Measurements from ENCODE around the gene RHCG. TPM values are rescaled to one million over a fixed set of nuclear protein-coding genes. Genes with fewer than 3 reads are reported as not detected.
"Not testable (repeated sequence)": the region's sequence is repeated elsewhere in the genome, so short reads cannot be mapped to it uniquely, and the experiment has no call there.

Gene RHCG
- total RNA-seq, 1 donor from 2014 or later, result not detected

DNA sequence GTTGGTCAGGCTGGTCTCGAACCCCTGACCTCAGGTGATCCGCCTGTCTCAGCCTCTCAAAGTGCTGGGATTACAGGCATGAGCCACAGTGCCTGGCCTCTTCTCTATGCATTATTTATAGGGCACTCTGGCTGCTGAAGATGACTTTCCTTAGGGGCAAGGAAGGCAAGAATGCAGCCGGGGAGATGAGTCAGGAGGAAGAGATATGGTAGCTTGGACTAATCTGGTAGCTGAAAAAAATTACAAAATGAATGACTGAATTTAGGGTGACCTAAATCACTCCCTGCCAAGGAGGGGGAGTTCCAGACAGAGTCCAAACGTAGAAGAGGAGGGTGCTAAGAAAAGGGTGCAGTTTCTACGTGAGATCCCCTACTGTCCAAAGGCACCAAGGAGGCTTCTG lies 14.2 kb downstream of the RHCG start:
- no peak overlapping the region for H3K27ac Mint-ChIP-seq
- H3K27me3 Mint-ChIP-seq (ENCODE audit: insufficient read depth), result peaks cover 16% of the 10 kb centered on the region
- no peak overlapping the region for H3K4me3 Mint-ChIP-seq
- intact Hi-C loops (cut with micrococcal nuclease), result no loop called here
- no peaks in the 10 kb centered on the region for H3K9me3 Mint-ChIP-seq
- no peaks in the 10 kb centered on the region for H3K36me3 Mint-ChIP-seq (ENCODE audit: low read depth)
- H3K4me1 Mint-ChIP-seq (ENCODE audit: low read depth), result no peaks in the 10 kb centered on the region
- DNase-seq (ENCODE audit: low spot score), result no peak

DNA sequence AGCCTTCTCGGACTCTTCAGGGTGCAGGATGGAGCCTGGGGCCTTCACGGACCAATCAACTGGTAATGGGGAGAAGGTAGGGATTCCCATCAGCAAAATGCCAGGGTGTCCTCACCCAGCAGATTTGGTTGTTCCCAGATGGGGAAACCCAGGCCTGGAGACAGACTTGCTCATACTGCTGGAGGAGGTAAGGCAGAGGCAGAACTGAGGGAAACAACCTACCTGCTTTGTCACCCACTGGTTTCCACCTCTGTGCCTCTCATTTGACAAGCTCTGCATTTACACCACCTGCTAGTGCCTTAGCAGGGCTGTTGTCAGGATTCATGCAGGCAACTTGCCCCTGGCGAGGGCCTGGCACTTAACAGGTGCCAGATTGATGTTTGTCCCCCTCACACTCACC lies 15.9 kb downstream of the RHCG start:
- H3K27ac Mint-ChIP-seq, result no peak overlapping the region
- H3K36me3 Mint-ChIP-seq (ENCODE audit: low read depth), result no peaks in the 10 kb centered on the region
- no peak overlapping the region for H3K4me3 Mint-ChIP-seq
- no peaks in the 10 kb centered on the region for H3K4me1 Mint-ChIP-seq (ENCODE audit: low read depth)
- peaks cover 11% of the 10 kb centered on the region for H3K27me3 Mint-ChIP-seq (ENCODE audit: insufficient read depth)
- no peak for DNase-seq (ENCODE audit: low spot score)
- intact Hi-C loops (cut with micrococcal nuclease), result no loop called here
- no peaks in the 10 kb centered on the region for H3K9me3 Mint-ChIP-seq

DNA sequence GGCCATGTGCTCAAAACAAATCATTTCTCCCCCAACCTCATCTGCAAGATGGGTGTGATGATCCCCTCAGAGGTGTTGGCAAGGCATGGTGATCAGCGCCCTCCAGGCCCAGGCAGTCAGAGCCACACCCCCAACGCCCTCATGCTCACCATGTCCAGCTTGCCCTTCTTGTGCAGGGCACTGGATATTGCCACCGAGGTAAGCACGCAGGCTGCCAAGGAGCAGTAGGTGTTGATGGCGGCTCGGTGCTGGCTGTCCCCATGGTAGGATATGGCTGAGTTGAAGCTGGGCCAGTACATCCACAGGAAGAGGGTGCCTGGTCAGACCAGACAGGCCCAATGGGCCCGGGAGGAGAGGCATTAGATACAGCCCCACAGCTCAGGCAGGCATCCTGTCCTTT lies 17.2 kb downstream of the RHCG start:
- H3K27me3 Mint-ChIP-seq (ENCODE audit: insufficient read depth), result peaks cover 4% of the 10 kb centered on the region
- no peaks in the 10 kb centered on the region for H3K36me3 Mint-ChIP-seq (ENCODE audit: low read depth)
- DNase-seq (ENCODE audit: low spot score), result no peak
- H3K9me3 Mint-ChIP-seq, result no peaks in the 10 kb centered on the region
- no peak overlapping the region for H3K4me3 Mint-ChIP-seq
- no peaks in the 10 kb centered on the region for H3K4me1 Mint-ChIP-seq (ENCODE audit: low read depth)
- H3K27ac Mint-ChIP-seq, result no peak overlapping the region
- intact Hi-C loops (cut with micrococcal nuclease), result no loop called here

DNA sequence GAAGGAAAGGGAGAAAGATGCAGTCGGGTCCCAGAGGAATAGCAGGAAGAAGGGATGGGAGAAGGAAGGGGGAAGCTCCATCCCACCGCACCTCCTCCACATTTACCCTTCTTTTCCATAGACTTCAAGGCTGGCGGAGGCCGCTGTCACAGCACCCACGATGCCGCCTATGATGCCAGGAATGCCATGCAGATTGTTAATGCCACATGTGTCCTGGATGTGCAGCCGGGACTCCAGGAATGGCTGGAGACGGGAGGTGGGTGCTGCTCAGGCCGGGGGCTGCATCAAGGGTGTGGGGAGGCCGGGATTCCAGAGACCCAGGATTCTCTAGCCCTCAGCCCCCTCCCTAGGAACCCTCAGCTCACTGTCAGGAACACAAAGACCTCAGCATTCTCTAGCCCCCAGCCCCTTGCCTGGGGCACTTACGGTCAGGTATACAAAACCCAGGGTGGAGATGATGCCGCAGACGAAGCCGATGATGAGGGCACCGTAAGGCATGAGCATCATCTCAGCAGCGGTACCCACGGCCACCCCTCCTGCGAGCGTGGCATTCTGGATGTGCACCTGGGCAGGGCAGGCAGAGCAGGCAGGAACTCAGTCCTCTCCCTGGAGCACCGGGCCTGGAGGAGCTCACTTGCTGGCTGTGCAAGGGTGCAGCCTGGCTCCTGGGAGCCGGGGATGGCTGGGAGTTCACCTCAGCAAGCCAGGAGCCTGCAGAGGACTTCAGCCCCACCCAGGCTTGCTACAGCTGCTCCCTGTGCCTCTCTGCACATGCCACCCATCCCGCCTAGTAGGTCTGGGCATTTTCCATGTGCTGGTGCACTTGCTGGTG lies 18.8 kb downstream of the RHCG start:
- no peaks in the 10 kb centered on the region for H3K36me3 Mint-ChIP-seq (ENCODE audit: low read depth)

DNA sequence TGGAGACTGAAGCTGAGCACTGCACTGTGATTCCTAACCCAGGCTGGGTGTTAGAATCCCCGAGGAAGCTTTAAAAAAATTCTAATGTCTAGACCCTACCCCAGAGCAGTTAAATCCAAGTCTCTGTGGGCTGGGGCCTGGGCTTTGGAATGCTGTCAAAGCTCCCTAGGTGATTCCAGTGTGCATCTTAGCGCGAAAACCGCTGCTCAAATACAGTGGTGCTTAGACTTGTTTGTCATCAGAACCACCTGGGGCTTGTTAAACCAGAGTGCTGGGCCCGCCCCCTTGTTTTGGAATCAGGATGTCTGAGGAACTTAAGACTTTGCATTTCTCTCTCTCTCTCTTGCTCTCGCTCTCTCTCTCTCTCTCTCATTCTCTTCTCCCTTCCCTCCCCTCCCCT lies 20.7 kb downstream of the RHCG start:
- H3K27me3 Mint-ChIP-seq (ENCODE audit: insufficient read depth), result peaks cover 12% of the 10 kb centered on the region
- no peak overlapping the region for H3K4me3 Mint-ChIP-seq

More for the DNA sequence above, 18.8 kb downstream of the RHCG start:
- intact Hi-C loops (cut with micrococcal nuclease), result no loop called here
- peaks cover 6% of the 10 kb centered on the region for H3K27me3 Mint-ChIP-seq (ENCODE audit: insufficient read depth)
- no peak for DNase-seq (ENCODE audit: low spot score)
- H3K4me3 Mint-ChIP-seq, result no peak overlapping the region
- H3K4me1 Mint-ChIP-seq (ENCODE audit: low read depth), result no peaks in the 10 kb centered on the region
- H3K27ac Mint-ChIP-seq, result no peak overlapping the region
- H3K9me3 Mint-ChIP-seq, result no peaks in the 10 kb centered on the region

DNA sequence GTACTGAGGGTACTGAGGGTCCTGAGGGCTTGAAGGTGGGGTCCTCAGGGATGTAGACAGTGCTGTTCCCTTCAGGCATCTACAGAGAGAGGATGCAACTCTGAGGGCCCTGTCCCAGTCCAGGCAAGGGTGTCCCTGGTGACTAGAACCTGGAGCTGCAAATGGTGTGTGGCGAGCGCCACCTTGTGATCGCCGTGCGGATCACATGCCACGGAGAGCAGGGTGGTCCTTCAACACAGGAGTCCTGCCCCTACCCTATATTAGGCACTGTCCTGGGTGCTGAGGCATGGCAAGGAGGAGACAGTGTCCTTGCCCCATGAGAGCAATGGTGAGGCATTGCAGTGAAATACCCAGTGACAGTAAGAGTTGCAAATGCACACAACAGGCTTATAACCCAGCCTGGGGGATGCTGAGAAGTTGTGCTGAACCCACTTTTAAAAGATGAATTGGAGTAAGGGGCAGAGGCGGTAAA lies 23.6 kb downstream of the RHCG start:
- intact Hi-C loops (cut with micrococcal nuclease), result loop anchor here (1.0 to 2.0 kb wide), 3 partner anchors 31 to 115 kb away; no protein-coding TSS in a partner anchor
- no peaks in the 10 kb centered on the region for H3K36me3 Mint-ChIP-seq (ENCODE audit: low read depth)
- no peaks in the 10 kb centered on the region for H3K9me3 Mint-ChIP-seq
- DNase-seq (ENCODE audit: low spot score), result peak; percentile 33
- H3K27me3 Mint-ChIP-seq (ENCODE audit: insufficient read depth), result peaks cover 24% of the 10 kb centered on the region
- no peak overlapping the region for H3K4me3 Mint-ChIP-seq
- no peaks in the 10 kb centered on the region for H3K4me1 Mint-ChIP-seq (ENCODE audit: low read depth)
- no peak overlapping the region for H3K27ac Mint-ChIP-seq

More for the DNA sequence above, 20.7 kb downstream of the RHCG start:
- no peaks in the 10 kb centered on the region for H3K36me3 Mint-ChIP-seq (ENCODE audit: low read depth)
- no peaks in the 10 kb centered on the region for H3K9me3 Mint-ChIP-seq
- intact Hi-C loops (cut with micrococcal nuclease), result no loop called here
- H3K27ac Mint-ChIP-seq, result no peak overlapping the region
- DNase-seq (ENCODE audit: low spot score), result no peak
- H3K4me1 Mint-ChIP-seq (ENCODE audit: low read depth), result no peaks in the 10 kb centered on the region

DNA sequence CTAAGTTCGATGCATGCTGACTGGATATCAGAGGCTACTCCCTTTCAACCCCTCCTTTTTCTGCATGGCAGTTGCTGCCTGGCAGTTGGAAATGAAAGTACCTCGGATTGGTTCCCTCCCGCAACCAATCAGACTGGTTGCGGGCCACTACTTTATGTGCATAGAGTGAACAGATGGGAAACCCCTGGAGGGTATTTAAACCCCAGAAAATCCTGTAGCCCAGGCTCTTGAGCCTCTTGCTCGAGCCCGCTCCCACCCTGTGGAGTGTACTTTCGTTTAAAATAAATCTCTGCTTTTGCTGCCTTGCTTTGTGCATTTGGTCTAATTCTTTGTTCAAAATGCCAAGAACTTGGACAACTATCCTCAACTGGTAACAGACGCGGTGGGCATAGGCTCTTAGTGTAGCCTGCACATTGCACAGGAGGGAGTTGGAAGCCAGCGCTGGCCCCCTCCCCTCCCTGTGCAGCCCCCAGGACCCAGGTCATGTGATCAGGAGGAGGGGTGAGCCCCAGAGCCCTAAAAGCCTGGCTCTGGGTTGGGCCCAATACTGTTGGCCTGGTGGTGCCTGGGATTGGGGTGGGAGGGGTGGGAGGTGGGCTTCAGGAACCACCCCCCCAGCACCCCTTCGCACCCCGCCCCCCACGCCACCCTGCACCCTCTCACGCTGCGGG lies 26.8 kb downstream of the RHCG start:
- no peaks in the 10 kb centered on the region for H3K36me3 Mint-ChIP-seq (ENCODE audit: low read depth)
- H3K4me1 Mint-ChIP-seq (ENCODE audit: low read depth), result no peaks in the 10 kb centered on the region
- no peak overlapping the region for H3K27ac Mint-ChIP-seq
- H3K27me3 Mint-ChIP-seq (ENCODE audit: insufficient read depth), result peaks cover 30% of the 10 kb centered on the region
- DNase-seq (ENCODE audit: low spot score), result no peak
- no peaks in the 10 kb centered on the region for H3K9me3 Mint-ChIP-seq
- H3K4me3 Mint-ChIP-seq, result no peak overlapping the region
- intact Hi-C loops (cut with micrococcal nuclease), result no loop called here

DNA sequence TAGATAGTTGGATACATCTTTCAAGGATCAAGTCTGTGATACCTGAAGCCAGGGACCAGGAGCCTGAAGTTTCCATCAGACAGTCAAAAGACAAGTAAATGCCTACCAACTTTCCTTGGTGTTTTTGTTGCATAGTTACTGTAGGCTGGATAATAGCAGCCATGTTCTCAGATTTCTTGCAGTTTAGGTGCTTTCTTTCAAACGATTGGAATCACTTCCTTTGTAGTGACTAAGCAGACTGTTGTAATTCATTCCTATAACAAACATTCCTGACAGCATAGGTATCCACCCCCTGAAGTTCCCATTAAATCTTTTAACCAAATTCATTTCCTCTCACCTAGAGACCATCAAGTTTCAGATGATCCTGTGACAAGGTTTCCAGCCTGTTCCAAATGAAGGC lies 27.6 kb downstream of the RHCG start:
- H3K4me1 Mint-ChIP-seq (ENCODE audit: low read depth); H3K4me3 Mint-ChIP-seq; H3K9me3 Mint-ChIP-seq; H3K27ac Mint-ChIP-seq; H3K36me3 Mint-ChIP-seq (ENCODE audit: low read depth); DNase-seq (ENCODE audit: low spot score); intact Hi-C loops (cut with micrococcal nuclease): not testable (repeated sequence)
- peaks cover 33% of the 10 kb centered on the region for H3K27me3 Mint-ChIP-seq (ENCODE audit: insufficient read depth)

DNA sequence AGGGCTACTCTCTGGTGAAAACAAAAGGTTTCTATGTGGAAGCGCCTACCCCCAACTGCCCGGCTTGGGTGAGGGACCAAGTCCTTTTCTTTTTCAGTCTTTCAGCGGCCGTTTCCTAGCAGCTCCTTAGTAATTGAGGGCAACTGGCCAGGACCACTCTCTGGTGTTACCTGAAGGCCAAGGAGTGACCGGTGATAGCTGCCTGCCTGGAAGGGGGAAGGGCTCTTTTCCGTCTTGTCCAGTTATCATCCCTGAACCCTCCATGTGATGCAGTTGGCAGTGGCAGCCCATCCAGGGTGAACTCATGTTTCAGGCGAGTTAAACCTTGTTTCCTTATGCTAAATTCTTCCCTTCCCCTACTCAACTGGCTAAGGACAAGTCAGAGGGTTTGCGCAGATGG lies 33.3 kb downstream of the RHCG start:
- intact Hi-C loops (cut with micrococcal nuclease), result no loop called here
- H3K27ac Mint-ChIP-seq, result no peak overlapping the region
- no peaks in the 10 kb centered on the region for H3K9me3 Mint-ChIP-seq
- no peaks in the 10 kb centered on the region for H3K4me1 Mint-ChIP-seq (ENCODE audit: low read depth)
- no peak for DNase-seq (ENCODE audit: low spot score)
- no peak overlapping the region for H3K4me3 Mint-ChIP-seq
- H3K36me3 Mint-ChIP-seq (ENCODE audit: low read depth), result no peaks in the 10 kb centered on the region
- H3K27me3 Mint-ChIP-seq (ENCODE audit: insufficient read depth), result peaks cover 16% of the 10 kb centered on the region

DNA sequence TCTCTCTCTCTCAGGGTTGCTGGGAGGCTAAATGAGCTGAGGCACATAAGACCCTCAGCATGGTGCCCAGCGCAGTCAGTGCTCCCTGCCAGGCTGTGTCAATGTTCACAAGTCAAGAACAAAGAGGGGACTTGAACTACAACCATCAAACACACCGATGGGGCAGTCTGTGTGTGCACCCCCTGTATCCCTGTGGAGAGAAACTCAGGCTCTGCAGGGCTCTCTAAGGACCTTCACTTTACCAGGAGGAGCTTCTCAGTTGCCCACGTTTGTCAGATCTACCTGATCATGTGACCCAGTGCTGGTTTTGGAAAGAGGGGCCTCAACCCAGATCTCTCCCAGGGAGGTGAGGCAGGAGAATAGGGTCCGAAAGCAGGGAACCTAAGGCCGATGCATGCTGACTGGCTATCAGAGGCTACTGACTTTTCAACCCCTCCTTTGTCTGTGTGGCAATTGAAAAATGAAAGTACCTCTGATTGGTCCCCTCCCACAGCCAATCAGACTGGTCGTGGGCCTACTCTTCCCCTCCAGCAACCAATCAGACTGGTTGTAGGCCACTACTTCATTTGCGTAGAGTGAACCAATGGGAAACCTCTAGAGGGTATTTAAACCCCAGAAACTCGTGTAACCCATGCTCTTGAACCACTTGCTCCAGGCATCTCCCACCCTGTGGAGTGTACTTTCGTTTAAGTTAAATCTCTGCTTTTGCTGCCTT lies 34.0 kb downstream of the RHCG start:
- no peaks in the 10 kb centered on the region for H3K4me1 Mint-ChIP-seq (ENCODE audit: low read depth)
- H3K4me3 Mint-ChIP-seq, result no peak overlapping the region
- H3K36me3 Mint-ChIP-seq (ENCODE audit: low read depth), result no peaks in the 10 kb centered on the region
- no peaks in the 10 kb centered on the region for H3K9me3 Mint-ChIP-seq
- peaks cover 16% of the 10 kb centered on the region for H3K27me3 Mint-ChIP-seq (ENCODE audit: insufficient read depth)
- H3K27ac Mint-ChIP-seq, result no peak overlapping the region
- no peak for DNase-seq (ENCODE audit: low spot score)
- intact Hi-C loops (cut with micrococcal nuclease), result no loop called here

DNA sequence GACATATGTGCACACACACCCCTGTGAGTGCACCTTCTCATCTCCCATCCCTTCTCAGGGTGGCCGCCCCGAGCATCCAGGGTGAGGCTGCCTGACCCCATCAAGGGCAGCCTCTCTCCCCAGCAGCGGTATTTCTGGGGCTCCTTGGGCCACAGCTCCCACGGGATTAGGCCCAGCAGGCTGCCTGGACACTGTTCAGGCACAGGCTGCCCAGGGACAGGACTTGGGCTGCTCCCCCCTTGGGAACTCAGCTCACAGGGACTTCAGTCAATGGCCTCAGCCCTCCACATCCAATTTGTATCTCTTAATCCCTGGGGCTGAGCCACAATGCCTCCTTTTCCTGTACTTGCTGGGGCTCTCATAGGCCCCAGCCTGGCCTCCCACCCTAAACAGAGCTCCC lies 35.0 kb downstream of the RHCG start:
- no peaks in the 10 kb centered on the region for H3K4me1 Mint-ChIP-seq (ENCODE audit: low read depth)
- H3K27ac Mint-ChIP-seq, result no peak overlapping the region
- H3K4me3 Mint-ChIP-seq, result no peak overlapping the region
- DNase-seq (ENCODE audit: low spot score), result no peak
- H3K9me3 Mint-ChIP-seq, result no peaks in the 10 kb centered on the region
- peaks cover 15% of the 10 kb centered on the region for H3K27me3 Mint-ChIP-seq (ENCODE audit: insufficient read depth)
- H3K36me3 Mint-ChIP-seq (ENCODE audit: low read depth), result no peaks in the 10 kb centered on the region
- intact Hi-C loops (cut with micrococcal nuclease), result no loop called here

DNA sequence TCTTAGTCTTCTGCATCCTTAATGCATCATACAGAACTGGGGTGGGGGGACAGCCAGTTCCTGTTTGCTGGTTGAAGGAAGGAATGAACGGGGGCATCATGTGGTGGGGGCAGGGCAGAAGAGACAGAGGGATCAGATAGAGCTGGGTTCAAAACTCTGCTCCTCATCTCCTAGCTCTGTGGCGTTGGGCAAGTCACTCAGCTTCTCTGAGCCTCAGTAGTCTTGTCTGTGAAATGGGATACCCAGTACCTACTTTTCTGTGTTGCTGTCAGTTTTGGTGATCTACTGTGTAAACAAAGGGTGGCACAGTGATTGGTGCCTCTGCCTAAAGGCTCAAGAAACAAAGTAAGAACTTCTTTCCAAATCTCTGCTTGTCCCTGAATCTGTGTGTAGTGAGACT lies 36.3 kb downstream of the RHCG start:
- H3K4me1 Mint-ChIP-seq (ENCODE audit: low read depth), result no peaks in the 10 kb centered on the region
- H3K9me3 Mint-ChIP-seq, result no peaks in the 10 kb centered on the region
- H3K4me3 Mint-ChIP-seq, result no peak overlapping the region
- H3K36me3 Mint-ChIP-seq (ENCODE audit: low read depth), result no peaks in the 10 kb centered on the region
- no peak overlapping the region for H3K27ac Mint-ChIP-seq
- no peak for DNase-seq (ENCODE audit: low spot score)
- intact Hi-C loops (cut with micrococcal nuclease), result no loop called here
- H3K27me3 Mint-ChIP-seq (ENCODE audit: insufficient read depth), result peaks cover 11% of the 10 kb centered on the region
